Transverse colon (tissue), 4 donors: ENCODE data around the gene PDIA4.

Experiments
- CTCF ChIP-seq, 5 experiments: fragments of 200-600 bp in 3 of 5; fragments of 450-650 bp in 2 of 5; sonication (generic) in 3 of 5; IDR thresholded peaks; 1 replicate in 2 of 5; 2 replicates in 3 of 5; pipeline ENCODE4 v1.5.1; 2016 to 2017; ENCODE audit warnings: antibody characterized with exemption in 5 of 5, inconsistent platforms in 3 of 5, mild to moderate bottlenecking in 2 of 5, moderate library complexity in 1 of 5
- EP300 ChIP-seq: sonication (generic); formaldehyde crosslinking; IDR thresholded peaks from one replicate; pipeline ENCODE4 v1.6.1; 2017; ENCODE audit warnings: antibody characterized with exemption, low read depth
- POLR2A ChIP-seq: fragments of 450-650 bp; IDR thresholded peaks from one replicate; pipeline ENCODE4 v1.6.1; 2016; ENCODE audit warnings: antibody characterized with exemption, mild to moderate bottlenecking, moderate library complexity
- POLR2AphosphoS5 ChIP-seq, 3 donors: sonication (generic); formaldehyde crosslinking; IDR thresholded peaks; one replicate each; pipeline ENCODE4 v1.6.1; 2016; ENCODE audit warnings: antibody characterized with exemption in 3 of 3

GRCh38 chr7:149010451-149010850 lies 17.9 kb downstream of the PDIA4 start:
- TF ChIP-seq CTCF (IDR thresholded peaks at IDR 0.05) (no peak), POLR2A (no peak), POLR2AphosphoS5 (IDR thresholded peaks at IDR 0.05) (no peak), EP300 (no peak)
